Immature natural killer cell (primary cell): ENCODE data around the gene FGGY. TPM values are rescaled to one million over a fixed set of nuclear protein-coding genes. Genes with fewer than 3 reads are reported as not detected.
"Not testable (repeated sequence)": the region's sequence is repeated elsewhere in the genome, so short reads cannot be mapped to it uniquely, and the experiment has no call there.

Experiments used
- DNase-seq, 3 donors: peaks; one replicate each; pipeline ENCODE4 v3.0.0; 2022; ENCODE audit warnings: mixed read lengths in 1 of 3
- H3K27ac Mint-ChIP-seq, 6 donors: one replicate each; pipeline ENCODE4 v1.8.0; 2020; ENCODE audit warnings: mixed read lengths in 6 of 6, mild to moderate bottlenecking in 5 of 6, inconsistent platforms in 4 of 6, moderate library complexity in 3 of 6
- H3K27me3 Mint-ChIP-seq, 3 donors: one replicate each; pipeline ENCODE4 v1.8.0; 2020 to 2021; ENCODE audit warnings: low read depth in 3 of 3, mild to moderate bottlenecking in 3 of 3, mixed read lengths in 3 of 3, moderate library complexity in 3 of 3, inconsistent platforms in 1 of 3
- H3K36me3 Mint-ChIP-seq, 3 donors: one replicate each; pipeline ENCODE4 v1.8.0; 2020; ENCODE audit warnings: mixed read lengths in 3 of 3, inconsistent platforms in 2 of 3, mild to moderate bottlenecking in 2 of 3
- H3K4me1 Mint-ChIP-seq, 2 donors: one replicate each; pipeline ENCODE4 v1.8.0; 2020; ENCODE audit warnings: inconsistent platforms in 2 of 2, mild to moderate bottlenecking in 2 of 2, mixed read lengths in 2 of 2, moderate library complexity in 1 of 2
- H3K4me3 Mint-ChIP-seq, 5 donors: one replicate each; pipeline ENCODE4 v1.8.0; 2020; ENCODE audit warnings: mild to moderate bottlenecking in 5 of 5, mixed read lengths in 5 of 5, inconsistent platforms in 3 of 5, moderate library complexity in 3 of 5
- H3K9me3 Mint-ChIP-seq, 6 donors: one replicate each; pipeline ENCODE4 v1.8.0; 2020; ENCODE audit warnings: mild to moderate bottlenecking in 6 of 6, mixed read lengths in 6 of 6, inconsistent platforms in 4 of 6, moderate library complexity in 3 of 6
- polyA plus RNA-seq, 3 donors: library from polyadenylated mRNA; unstranded; fragments of 300-500 nt; fragmentation: Illumina TruSeq; gene quantifications; one replicate each; pipeline ENCODE4 v1.2.3, GENCODE V29; 2021

Gene FGGY
- polyA plus RNA-seq, 3 donors from 2014 or later = 4.0 to 8.4 (median 5.1) TPM

DNA sequence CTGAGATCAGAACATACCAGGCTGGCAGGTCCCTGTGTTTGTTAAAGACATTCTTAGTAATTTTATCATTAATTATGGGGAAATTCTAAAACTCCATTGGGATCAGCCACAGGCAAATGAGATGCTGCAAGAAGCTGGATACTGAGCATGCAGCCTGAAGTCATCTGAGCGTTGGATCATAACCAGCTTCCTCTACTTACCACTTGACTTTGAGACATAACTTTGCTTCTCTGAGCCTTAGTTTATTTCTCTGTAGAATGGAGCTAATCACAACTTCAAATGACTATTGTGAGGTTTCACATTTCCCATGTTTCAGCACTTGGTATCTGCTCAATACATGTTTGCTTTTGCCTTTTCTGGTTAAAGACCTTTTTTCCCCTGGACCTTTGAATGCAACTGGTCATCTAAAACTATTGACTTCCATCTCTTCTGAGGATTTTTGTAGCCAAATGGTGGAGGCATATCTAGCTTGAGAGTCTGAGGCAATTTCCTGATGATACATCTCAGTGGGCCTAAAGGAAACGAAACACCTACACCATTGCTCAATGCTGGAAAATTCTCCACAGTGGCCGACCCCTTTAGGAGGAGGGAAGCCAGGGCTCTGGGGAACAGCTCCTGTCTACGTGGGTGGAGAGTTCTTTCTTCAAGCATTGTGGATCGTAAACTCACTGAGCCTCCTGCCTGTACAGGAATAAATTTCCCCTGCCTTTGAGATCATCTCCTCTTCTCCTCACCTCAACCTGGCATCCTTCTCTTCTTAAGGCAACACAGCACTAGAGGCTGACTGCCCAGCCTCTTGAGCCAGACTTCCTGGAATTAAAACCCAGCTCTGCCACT lies 408.8 kb downstream of the FGGY start:
- Mint-ChIP-seq H3K4me1 (no peaks in the 10 kb centered on the region), H3K27me3 (peaks cover 0 to 2% (median 0%) of the 10 kb centered on the region in 3 donors), H3K4me3 (no peak overlapping the region), H3K27ac (no peak overlapping the region), H3K9me3 (peaks cover 0 to 3% (median 0%) of the 10 kb centered on the region in 6 donors), H3K36me3 (peaks cover 0 to 5% (median 3%) of the 10 kb centered on the region in 3 donors)
- no peak for DNase-seq

DNA sequence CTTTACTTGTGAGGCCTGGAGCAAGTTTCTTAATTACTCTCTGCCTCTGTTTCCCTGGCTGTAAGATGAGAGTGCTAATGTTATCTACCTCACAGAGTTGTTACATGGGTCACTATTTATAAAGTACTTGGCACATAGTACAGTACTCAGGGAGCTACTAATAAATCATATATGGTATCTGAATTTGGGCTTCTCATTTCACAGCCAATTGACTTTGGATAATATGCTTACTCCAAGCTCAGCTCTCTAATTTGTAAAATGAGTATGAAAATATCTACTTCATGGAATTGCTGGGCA lies 409.4 kb downstream of the FGGY start:
- Mint-ChIP-seq H3K4me1 (no peaks in the 10 kb centered on the region), H3K4me3 (no peak overlapping the region), H3K9me3 (peaks cover 0 to 3% (median 0%) of the 10 kb centered on the region in 6 donors), H3K36me3 (peaks cover 0 to 5% (median 3%) of the 10 kb centered on the region in 3 donors), H3K27ac (no peak overlapping the region), H3K27me3 (peaks cover 0 to 4% (median 0%) of the 10 kb centered on the region in 3 donors)
- DNase-seq = no peak

DNA sequence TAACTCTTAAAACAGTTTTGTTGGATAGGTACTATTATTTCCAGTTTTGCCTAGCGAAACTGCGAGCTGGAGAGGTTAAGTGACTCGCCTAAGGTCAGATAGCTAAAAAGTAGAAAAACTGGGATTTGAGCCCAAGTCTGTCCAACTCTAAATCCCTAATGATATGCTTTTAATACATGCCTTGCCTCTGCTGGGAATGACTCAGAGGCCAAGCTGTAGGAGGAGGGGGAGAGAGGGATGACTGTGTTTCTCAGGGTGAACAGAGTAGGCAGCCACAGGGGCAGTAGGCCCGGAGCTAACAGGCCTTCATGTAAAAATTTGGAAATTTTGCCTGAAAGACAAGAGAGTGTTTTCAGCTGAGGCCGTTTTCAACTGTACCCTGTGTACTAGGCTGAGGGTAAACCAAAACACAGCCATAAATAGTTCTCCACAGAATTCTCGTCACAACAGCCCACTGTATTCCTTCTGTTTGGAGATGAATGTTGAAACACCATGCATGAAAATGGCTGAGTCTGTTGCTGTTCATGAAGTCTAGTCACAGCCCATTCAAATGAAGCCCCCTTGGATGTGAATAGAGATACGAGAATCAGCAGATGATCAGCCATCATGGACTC lies 410.4 kb downstream of the FGGY start:
- Mint-ChIP-seq H3K27me3 (peaks cover 0 to 4% (median 0%) of the 10 kb centered on the region in 3 donors), H3K27ac (no peak overlapping the region), H3K4me1 (no peaks in the 10 kb centered on the region), H3K9me3 (peaks cover 0 to 3% (median 0%) of the 10 kb centered on the region in 6 donors), H3K36me3 (peaks cover 0 to 11% (median 3%) of the 10 kb centered on the region in 3 donors), H3K4me3 (no peak overlapping the region)
- no peak for DNase-seq

DNA sequence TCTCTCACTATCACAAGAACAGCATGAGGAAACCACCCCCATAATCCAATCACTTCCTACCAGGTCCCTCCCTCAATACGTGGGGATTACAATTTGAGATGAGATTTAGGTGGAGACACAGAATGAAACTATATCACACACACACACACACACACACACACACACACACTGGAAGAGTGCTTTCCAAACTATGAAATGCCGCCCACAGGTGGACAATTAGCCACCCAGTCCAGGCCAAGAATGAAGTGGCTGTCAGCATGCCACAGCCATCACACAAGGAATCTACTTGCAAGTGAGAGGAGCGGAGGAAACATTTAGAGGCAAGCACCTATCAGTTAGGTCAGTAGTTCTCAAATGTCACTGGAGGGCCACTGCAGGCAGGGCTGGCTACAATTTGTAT lies 412.4 kb downstream of the FGGY start:
- H3K27ac Mint-ChIP-seq = no peak overlapping the region
- H3K36me3 Mint-ChIP-seq = peaks cover 0 to 11% (median 3%) of the 10 kb centered on the region in 3 donors
- H3K9me3 Mint-ChIP-seq = peaks cover 0 to 3% (median 0%) of the 10 kb centered on the region in 6 donors
- no peaks in the 10 kb centered on the region for H3K4me1 Mint-ChIP-seq
- no peak for DNase-seq
- H3K4me3 Mint-ChIP-seq = no peak overlapping the region
- peaks cover 0 to 4% (median 0%) of the 10 kb centered on the region in 3 donors for H3K27me3 Mint-ChIP-seq

DNA sequence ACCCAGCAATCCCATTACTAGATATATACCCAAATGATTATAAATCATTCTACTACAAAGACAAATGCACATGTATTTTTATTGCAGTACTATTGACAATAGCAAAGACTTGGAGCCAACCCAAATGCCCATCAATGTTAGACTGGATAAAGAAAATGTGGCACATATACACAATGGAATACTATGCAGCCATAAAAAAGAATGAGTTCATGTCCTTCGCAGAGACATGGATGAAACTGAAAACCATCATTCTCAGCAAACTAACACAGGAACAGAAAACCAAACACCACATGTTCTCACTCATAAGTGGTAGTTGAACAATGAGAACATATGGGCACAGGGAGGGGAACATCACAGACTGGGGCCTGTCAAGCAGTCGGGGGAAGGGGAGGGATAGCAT lies 414.0 kb downstream of the FGGY start:
- H3K9me3 Mint-ChIP-seq, H3K4me1 Mint-ChIP-seq, DNase-seq, H3K27me3 Mint-ChIP-seq, H3K4me3 Mint-ChIP-seq, H3K27ac Mint-ChIP-seq: not testable (repeated sequence)
- H3K36me3 Mint-ChIP-seq = peaks cover 0 to 11% (median 3%) of the 10 kb centered on the region in 3 donors

DNA sequence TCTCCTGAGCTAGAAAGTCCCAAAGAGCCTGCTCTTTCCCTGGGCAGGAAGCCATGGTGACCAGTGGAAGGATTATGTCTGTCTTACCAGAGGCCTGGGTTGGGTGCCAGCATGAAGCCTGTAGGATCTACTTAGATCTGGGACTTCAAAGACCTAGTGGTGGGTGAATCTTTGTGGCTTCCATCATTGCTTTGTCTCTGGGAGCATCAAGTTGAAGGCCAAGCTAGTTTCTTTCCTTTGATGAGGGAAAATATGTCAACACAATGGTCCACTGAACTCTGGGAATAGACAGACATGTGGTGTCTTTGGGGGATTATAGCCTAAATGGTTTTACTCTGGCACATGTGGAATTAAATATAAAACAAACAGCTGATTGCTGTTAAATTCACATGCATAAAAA lies 417.3 kb downstream of the FGGY start:
- Mint-ChIP-seq H3K27ac (peak overlapping the region in 1 of 6 donors; percentile 19), H3K36me3 (peaks cover 0 to 7% (median 3%) of the 10 kb centered on the region in 3 donors), H3K4me1 (no peaks in the 10 kb centered on the region), H3K27me3 (peaks cover 0 to 3% (median 2%) of the 10 kb centered on the region in 3 donors), H3K4me3 (no peak overlapping the region), H3K9me3 (peaks cover 0 to 3% (median 0%) of the 10 kb centered on the region in 6 donors)
- no peak for DNase-seq

DNA sequence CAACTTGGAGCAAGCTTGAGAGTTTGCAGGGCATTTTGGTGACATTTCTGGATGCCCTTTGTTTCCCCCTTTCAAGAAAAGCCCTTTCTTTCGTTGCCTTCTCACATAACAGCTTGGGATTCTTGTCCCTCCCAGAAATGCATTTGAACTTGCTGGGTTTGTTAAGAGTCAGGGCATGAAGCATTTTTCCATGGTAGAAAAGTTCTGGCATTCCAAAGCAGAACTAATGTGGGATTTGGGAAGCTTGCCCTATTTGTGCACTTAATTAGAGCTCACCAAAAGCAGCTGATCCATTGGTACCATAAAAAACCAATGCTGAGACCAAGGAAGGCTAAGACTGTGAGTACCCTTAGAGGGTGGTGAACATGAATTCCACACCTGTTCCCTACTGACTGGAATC lies 418.1 kb downstream of the FGGY start:
- no peak overlapping the region for H3K27ac Mint-ChIP-seq
- H3K27me3 Mint-ChIP-seq = peaks cover 0 to 3% (median 2%) of the 10 kb centered on the region in 3 donors
- no peaks in the 10 kb centered on the region for H3K4me1 Mint-ChIP-seq
- no peak for DNase-seq
- H3K4me3 Mint-ChIP-seq = no peak overlapping the region
- peaks cover 0 to 6% (median 3%) of the 10 kb centered on the region in 3 donors for H3K36me3 Mint-ChIP-seq
- peaks cover 0 to 3% (median 0%) of the 10 kb centered on the region in 6 donors for H3K9me3 Mint-ChIP-seq

DNA sequence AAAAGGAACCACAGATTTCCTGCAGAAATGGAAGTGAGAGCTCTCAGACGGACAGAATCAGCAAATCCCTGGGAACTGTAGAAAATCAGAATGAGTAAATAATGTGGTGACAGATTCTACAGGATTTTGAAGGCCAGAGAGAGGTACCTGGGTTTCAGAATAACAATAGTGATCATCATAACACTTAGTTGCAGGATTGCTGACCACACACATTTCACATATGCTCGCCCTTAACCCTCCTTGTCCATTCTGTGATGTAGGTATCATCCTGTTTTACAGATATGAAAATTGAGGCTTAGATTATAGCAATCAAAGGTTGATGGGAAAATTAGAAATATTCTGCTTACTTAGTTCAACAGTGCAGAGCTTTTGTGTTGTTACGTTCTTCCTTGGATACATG lies 419.9 kb downstream of the FGGY start:
- Mint-ChIP-seq H3K9me3 (no peaks in the 10 kb centered on the region), H3K4me3 (no peak overlapping the region), H3K4me1 (no peaks in the 10 kb centered on the region), H3K36me3 (peaks cover 0 to 4% (median 0%) of the 10 kb centered on the region in 3 donors), H3K27ac (no peak overlapping the region), H3K27me3 (peaks cover 0 to 3% (median 0%) of the 10 kb centered on the region in 3 donors)
- no peak for DNase-seq

DNA sequence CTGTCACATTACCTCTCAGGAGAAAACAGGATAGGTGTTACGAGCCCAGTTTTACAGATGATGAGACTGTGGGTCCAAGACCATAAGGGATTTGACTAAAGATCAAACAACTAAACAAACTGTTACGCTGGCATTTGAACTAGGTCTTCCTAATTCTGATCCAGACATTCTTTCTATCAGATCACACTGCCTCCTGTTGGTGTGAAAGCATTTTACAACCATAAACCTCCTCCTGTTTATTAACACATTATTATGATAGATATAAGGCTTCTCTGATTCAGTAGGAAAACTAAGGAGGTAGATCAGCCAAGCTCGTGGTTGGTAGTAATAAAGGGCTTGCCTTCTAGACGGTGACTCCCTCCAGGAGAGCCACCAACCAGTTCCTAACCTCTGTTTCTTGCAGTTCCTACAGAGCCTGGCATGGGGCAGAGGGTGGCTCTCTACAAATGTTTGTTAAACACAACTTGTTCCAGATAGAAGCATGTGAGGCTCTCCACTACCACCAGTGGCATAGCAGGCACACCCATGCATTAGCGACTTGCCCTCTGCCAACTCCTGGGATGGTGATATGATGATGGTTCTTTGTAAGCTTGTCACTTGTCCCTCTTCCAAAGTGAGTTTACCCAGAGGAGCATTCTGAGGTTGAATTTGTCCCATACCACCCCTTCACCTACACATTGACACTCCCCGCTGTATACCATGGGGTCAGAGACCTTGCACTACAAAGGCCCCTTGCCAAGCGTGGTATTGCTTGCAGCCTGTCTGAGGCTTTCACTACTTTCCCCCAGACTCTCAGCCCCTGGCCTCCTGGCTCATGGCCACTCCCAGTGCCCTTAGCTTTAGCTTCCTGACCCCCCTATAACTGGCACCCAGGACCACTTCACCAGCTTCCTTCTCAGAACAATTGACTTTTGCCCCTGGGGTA lies 421.4 kb downstream of the FGGY start:
- peaks cover 0 to 3% (median 0%) of the 10 kb centered on the region in 3 donors for H3K27me3 Mint-ChIP-seq
- no peaks in the 10 kb centered on the region for H3K4me1 Mint-ChIP-seq
- H3K36me3 Mint-ChIP-seq = no peaks in the 10 kb centered on the region
- H3K4me3 Mint-ChIP-seq = no peak overlapping the region
- peak overlapping the region in 1 of 6 donors; percentile 60 for H3K27ac Mint-ChIP-seq
- no peaks in the 10 kb centered on the region for H3K9me3 Mint-ChIP-seq
- DNase-seq = no peak

DNA sequence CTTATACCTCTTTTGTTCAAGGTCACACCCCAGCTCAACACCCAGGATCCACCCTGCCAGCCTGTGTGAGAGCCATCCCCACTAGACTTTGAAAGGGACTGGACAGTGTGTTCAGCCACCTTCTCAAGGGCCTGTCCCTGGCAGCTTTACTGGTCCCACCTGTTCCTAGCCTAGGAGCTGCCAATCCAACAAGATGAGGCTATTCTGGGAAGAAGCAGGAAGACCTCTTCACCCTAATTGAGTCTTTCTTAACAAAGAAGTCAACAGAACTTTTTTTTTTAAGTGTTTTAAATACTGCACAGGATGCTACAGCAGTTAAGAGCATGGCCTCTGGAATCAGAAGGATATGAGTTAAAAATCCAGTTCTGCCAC lies 422.1 kb downstream of the FGGY start:
- Mint-ChIP-seq H3K36me3 (no peaks in the 10 kb centered on the region), H3K27ac (peak overlapping the region in 1 of 6 donors; percentile 60), H3K4me3 (no peak overlapping the region), H3K9me3 (no peaks in the 10 kb centered on the region), H3K27me3 (peaks cover 0 to 3% (median 0%) of the 10 kb centered on the region in 3 donors), H3K4me1 (no peaks in the 10 kb centered on the region)
- no peak for DNase-seq

DNA sequence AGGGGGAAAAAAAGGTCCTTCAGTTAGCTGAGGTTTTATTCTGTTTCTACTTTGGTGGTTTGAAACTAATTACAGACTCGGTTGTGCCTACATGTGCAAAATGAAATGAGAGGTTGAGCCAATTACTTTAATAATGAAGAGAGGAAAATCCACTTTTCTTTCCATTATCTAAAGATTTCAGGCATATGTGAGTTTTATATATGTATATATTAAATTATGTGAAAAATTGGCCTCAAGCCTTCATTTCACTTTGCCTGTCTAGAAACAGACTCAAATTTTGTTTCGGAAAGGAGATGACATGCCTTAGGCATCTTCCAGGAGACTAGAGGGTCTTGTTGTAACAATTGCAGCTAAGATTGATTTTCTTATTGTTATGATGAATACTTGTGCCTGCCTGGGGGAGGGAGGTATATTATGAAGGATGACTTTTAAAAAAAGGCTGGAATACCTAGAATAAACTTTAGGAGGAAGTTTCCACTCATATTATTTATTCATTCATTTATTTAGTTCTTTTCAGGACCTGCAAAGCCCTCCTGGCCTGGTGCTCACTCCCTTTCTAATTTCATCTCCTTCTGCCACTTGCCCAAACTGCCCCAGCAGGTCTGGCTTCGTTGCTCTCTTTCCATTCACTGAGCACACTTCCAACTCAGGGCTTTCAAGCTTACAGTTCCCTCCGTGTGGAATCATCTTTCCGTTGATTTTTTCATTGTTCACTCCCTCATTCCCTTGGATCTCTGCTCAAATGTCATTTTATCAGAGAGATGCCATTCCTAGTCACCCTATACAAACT lies 423.6 kb downstream of the FGGY start:
- Mint-ChIP-seq H3K27me3 (peaks cover 0 to 3% (median 0%) of the 10 kb centered on the region in 3 donors), H3K27ac (no peak overlapping the region), H3K36me3 (no peaks in the 10 kb centered on the region), H3K9me3 (no peaks in the 10 kb centered on the region), H3K4me1 (no peaks in the 10 kb centered on the region), H3K4me3 (no peak overlapping the region)
- no peak for DNase-seq

DNA sequence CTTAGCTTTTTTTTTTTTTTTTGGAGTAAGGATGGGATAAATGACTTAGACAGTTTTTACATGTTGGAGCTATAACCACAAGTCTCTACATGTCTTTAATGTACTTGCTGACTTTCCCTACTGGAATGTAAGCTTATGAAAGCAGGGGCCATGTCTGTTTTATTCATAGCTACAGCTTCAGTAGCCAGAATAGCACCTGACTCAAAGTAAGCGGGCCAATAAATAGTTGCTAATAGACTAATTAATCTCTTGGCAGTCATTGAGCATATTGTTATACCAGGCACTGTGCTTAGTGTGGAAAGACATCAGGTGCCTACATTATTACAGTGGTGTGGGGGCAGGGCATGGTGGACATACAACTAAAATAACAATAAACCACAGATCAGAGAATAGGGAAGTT lies 433.4 kb downstream of the FGGY start:
- Mint-ChIP-seq H3K9me3 (no peaks in the 10 kb centered on the region), H3K36me3 (peaks cover 0 to 7% (median 3%) of the 10 kb centered on the region in 3 donors), H3K4me3 (no peak overlapping the region), H3K4me1 (peaks cover 0 to 16% of the 10 kb centered on the region in 2 donors), H3K27me3 (peaks cover 0 to 3% (median 1%) of the 10 kb centered on the region in 3 donors), H3K27ac (no peak overlapping the region)
- no peak for DNase-seq
